RWPE1 (cell line): ENCODE measurements around the gene TXNDC5.

Experiments
- CTCF ChIA-PET: fragments of 350-600 bp; sonication (Branson Sonifier 250); formaldehyde crosslinking; extraction: SDS; loops from one replicate; lab custom pipeline; 2021; lab: Yijun Ruan, JAX
- POLR2A ChIA-PET: fragments of 400-600 bp; formaldehyde crosslinking; extraction: SDS; loops from one replicate; lab custom pipeline; 2020; ENCODE audit warnings: antibody characterized with exemption; ENCODE audit not compliant: low non-redundant PET; lab: Yijun Ruan, JAX
- DNase-seq: peaks from one replicate; pipeline ENCODE4 v3.0.0; 2012; ENCODE audit warnings: low spot score
- H3K27ac ChIP-seq: fragments of 450-650 bp; 2 replicates; pipeline ENCODE4 v1.5.1; 2017
- CTCF ChIP-seq: fragments of 450-650 bp; conservative IDR thresholded peaks from 2 replicates; pipeline ENCODE4 v1.5.1; 2017; ENCODE audit warnings: low read depth, mild to moderate bottlenecking

The TXNDC5 gene

DNA sequence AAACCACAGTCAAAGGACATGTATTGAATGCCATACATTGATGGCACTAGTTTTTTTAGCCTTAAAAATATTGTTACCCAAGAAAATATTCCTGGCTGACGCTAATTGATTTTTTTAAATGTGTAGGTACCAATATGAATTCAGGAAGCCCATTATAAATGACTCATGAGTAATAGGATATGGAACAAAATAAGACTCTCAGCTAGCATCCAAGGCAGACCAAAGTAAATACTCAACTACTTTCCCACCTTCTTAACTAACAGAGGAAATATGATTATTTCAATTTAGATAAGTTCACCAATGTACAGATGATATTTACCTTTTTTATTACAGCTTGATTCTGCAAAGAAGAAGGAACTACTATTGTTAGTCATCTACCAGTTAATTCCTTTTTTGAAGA is 43.2 kb upstream of the TXNDC5 start:
- no peak for DNase-seq
- no peak overlapping the region for H3K27ac ChIP-seq
- POLR2A ChIA-PET, result no interaction called here
- CTCF ChIA-PET, result interaction anchor here (0.5 kb wide), 2 partner anchors 53 to 178 kb away, joined by 3 read pairs; no protein-coding TSS in a partner anchor
- no peak for TF ChIP-seq CTCF

GRCh38 chr6:7939864-7940228 is 29.3 kb upstream of the TXNDC5 start:
- no peak overlapping the region for H3K27ac ChIP-seq
- DNase-seq, result no peak
- CTCF ChIA-PET, result no interaction called here
- no peak for TF ChIP-seq CTCF
- POLR2A ChIA-PET, result no interaction called here

- H3K27ac ChIP-seq, result no peak overlapping the region
- DNase-seq, result no peak
- CTCF ChIA-PET, result no interaction called here
- no peak for TF ChIP-seq CTCF
- POLR2A ChIA-PET, result no interaction called here
These were observed 28.7 kb upstream of the TXNDC5 start for GRCh38 chr6:7939184-7939863.

DNA sequence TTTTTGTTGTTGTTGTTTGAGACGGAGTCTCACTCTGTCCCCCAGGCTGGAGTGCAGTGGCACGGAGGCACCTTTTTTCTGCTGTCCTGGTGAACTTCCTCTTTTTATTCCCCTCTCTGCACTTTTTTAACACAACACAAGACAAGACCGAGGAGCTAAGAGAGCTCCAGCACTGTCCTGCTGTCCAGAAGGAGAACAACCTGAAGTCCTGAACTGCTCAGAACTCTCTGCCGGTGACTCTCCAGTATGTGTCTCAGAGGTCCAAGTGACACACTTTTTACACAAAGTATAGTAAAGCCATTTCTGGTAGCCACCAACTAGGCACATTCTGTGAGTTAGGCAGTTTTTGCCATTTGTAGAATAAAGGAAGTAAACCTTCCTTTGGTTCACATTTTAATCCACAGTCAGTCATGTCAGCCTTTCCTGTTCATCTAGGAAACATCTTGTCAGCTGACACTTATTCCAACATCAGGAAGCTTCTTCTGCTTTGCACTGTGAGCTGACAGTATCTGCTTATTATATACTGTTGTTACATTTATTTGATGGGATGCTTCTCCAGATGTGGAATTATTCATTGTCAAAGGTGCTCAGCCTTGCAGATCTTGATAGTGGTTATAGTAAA is 28.1 kb upstream of the TXNDC5 start:
- no peak overlapping the region for H3K27ac ChIP-seq
- no peak for TF ChIP-seq CTCF
- no peak for DNase-seq
- POLR2A ChIA-PET, result no interaction called here
- CTCF ChIA-PET, result no interaction called here

- H3K27ac ChIP-seq, result no peak overlapping the region
- ChIA-PET CTCF (no interaction called here), POLR2A (no interaction called here)
- DNase-seq, result no peak
- no peak for TF ChIP-seq CTCF
These were observed 23.2 kb upstream of the TXNDC5 start for GRCh38 chr6:7933794-7934193.

DNA sequence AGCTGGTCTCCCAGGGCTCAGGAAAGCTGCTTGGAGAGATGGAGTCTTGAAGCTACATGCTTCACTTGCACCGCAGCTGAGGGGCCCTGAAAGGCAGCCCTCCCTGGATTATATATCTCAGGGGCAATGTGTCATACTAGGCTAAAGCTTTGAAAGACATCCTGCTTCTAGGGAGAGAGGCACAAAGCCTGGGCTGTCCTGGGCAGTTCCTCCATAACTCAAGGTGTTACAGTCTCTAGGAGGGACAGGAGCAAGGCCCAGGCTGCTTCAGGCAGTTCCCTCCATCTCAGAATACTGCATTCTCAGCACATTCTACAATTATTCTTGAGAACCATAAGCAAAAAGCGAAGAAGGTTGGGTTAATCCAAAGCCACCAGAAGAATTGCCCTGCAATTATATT is 22.0 kb upstream of the TXNDC5 start:
- no peak overlapping the region for H3K27ac ChIP-seq
- ChIA-PET POLR2A (no interaction called here), CTCF (no interaction called here)
- TF ChIP-seq CTCF, result no peak
- DNase-seq, result no peak
